ENCODE data around the gene MCRIP1. TPM values are rescaled to one million over a fixed set of nuclear protein-coding genes. Genes with fewer than 3 reads are reported as not detected.

Gene MCRIP1
- total RNA-seq, 3 donors from 2014 or later (not counting 1 experiment from before 2014, with no cell fraction given), result 81.1 to 95.5 (median 84.2) TPM

GRCh38 chr17:81844887-81845286, 11.8 kb upstream of the MCRIP1 start:
- Histone ChIP-seq H3K27ac (ENCODE audit: low read length) (no peak overlapping the region), H3K4me1 (ENCODE audit: control insufficient read depth, insufficient read depth, low read length) (no peaks in the 10 kb centered on the region), H3K36me3 (ENCODE audit: control insufficient read depth, insufficient read depth, low read length) (peaks cover 55% of the 10 kb centered on the region), H3K9me3 (ENCODE audit: control insufficient read depth, insufficient read depth, low read length) (no peaks in the 10 kb centered on the region), H3K4me3 (ENCODE audit: low read length) (no peak overlapping the region), H3K27me3 (ENCODE audit: control insufficient read depth, insufficient read depth, low read length) (no peaks in the 10 kb centered on the region)
- no peak for DNase-seq
- Mint-ChIP-seq H3K36me3 (no peaks in the 10 kb centered on the region), H3K4me3 (no peak overlapping the region), H3K4me1 (no peaks in the 10 kb centered on the region), H3K27ac (peak overlapping the region in 1 of 2 donors; percentile 66), H3K9me3 (no peaks in the 10 kb centered on the region), H3K27me3 (ENCODE audit: low read depth in 2 of 2) (no peaks in the 10 kb centered on the region)
- 96% methylated on average over 13 of the region's 13 CpGs for WGBS (ENCODE audit: insufficient coverage)
- intact Hi-C loops (cut with micrococcal nuclease), result no loop called here
- ATAC-seq, result no peak
- TF ChIP-seq, protein P1, sequence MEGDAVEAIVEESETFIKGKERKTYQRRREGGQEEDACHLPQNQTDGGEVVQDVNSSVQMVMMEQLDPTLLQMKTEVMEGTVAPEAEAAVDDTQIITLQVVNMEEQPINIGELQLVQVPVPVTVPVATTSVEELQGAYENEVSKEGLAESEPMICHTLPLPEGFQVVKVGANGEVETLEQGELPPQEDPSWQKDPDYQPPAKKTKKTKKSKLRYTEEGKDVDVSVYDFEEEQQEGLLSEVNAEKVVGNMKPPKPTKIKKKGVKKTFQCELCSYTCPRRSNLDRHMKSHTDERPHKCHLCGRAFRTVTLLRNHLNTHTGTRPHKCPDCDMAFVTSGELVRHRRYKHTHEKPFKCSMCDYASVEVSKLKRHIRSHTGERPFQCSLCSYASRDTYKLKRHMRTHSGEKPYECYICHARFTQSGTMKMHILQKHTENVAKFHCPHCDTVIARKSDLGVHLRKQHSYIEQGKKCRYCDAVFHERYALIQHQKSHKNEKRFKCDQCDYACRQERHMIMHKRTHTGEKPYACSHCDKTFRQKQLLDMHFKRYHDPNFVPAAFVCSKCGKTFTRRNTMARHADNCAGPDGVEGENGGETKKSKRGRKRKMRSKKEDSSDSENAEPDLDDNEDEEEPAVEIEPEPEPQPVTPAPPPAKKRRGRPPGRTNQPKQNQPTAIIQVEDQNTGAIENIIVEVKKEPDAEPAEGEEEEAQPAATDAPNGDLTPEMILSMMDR (IDR thresholded peaks at IDR 0.05), result no peak

DNA sequence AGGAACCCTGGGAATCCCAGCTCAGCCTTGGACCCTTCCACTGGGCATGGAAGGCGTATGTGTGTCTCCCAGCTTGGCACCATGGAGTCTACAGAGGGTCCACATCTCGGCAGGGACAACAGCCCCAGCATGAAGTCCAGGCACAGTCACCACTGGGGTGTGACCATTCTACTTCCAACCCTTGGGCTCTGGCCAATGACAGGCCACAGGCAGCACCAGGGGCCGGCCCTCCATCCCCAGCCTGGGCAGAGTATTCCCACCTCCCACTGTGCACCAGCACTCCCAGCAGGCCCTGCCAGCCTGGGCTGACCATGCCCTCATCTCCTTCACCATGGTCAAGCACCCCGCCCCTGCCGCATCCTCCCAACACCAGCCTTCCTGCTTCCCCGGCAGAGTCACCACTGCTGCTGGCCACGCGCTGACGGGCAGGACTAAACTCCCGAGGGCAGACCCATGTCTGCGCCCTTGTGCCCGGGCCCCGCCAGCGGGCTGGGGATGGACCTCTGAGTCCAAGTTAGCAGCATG, 11.3 kb upstream of the MCRIP1 start:
- H3K9me3 Mint-ChIP-seq, result no peaks in the 10 kb centered on the region
- TF ChIP-seq, protein P1 (IDR thresholded peaks at IDR 0.05), result no peak
- intact Hi-C loops (cut with micrococcal nuclease), result no loop called here
- H3K4me3 ChIP-seq (ENCODE audit: low read length), result no peak overlapping the region
- no peaks in the 10 kb centered on the region for H3K27me3 ChIP-seq (ENCODE audit: control insufficient read depth, insufficient read depth, low read length)
- H3K36me3 Mint-ChIP-seq, result no peaks in the 10 kb centered on the region
- H3K4me1 ChIP-seq (ENCODE audit: control insufficient read depth, insufficient read depth, low read length), result no peaks in the 10 kb centered on the region
- peak overlapping the region in 1 of 2 donors; percentile 66 for H3K27ac Mint-ChIP-seq
- H3K27me3 Mint-ChIP-seq (ENCODE audit: low read depth in 2 of 2), result no peaks in the 10 kb centered on the region
- H3K4me1 Mint-ChIP-seq, result no peaks in the 10 kb centered on the region
- no peaks in the 10 kb centered on the region for H3K9me3 ChIP-seq (ENCODE audit: control insufficient read depth, insufficient read depth, low read length)
- no peak overlapping the region for H3K4me3 Mint-ChIP-seq
- 97% methylated on average over 14 of the region's 14 CpGs for WGBS (ENCODE audit: insufficient coverage)
- H3K27ac ChIP-seq (ENCODE audit: low read length), result no peak overlapping the region
- H3K36me3 ChIP-seq (ENCODE audit: control insufficient read depth, insufficient read depth, low read length), result peaks cover 55% of the 10 kb centered on the region
- no peak for DNase-seq
- ATAC-seq, result peak in 1 of 3 donors; percentile 15

GRCh38 chr17:81843713-81844326, 10.7 kb upstream of the MCRIP1 start:
- TF ChIP-seq, protein P1 (IDR thresholded peaks at IDR 0.05), result no peak
- Histone ChIP-seq H3K27me3 (ENCODE audit: control insufficient read depth, insufficient read depth, low read length) (no peaks in the 10 kb centered on the region), H3K27ac (ENCODE audit: low read length) (no peak overlapping the region), H3K4me3 (ENCODE audit: low read length) (no peak overlapping the region), H3K36me3 (ENCODE audit: control insufficient read depth, insufficient read depth, low read length) (peaks cover 55% of the 10 kb centered on the region), H3K9me3 (ENCODE audit: control insufficient read depth, insufficient read depth, low read length) (no peaks in the 10 kb centered on the region), H3K4me1 (ENCODE audit: control insufficient read depth, insufficient read depth, low read length) (no peaks in the 10 kb centered on the region)
- no peak for ATAC-seq
- intact Hi-C loops (cut with micrococcal nuclease), result no loop called here
- Mint-ChIP-seq H3K9me3 (no peaks in the 10 kb centered on the region), H3K4me3 (no peak overlapping the region), H3K27ac (no peak overlapping the region), H3K36me3 (no peaks in the 10 kb centered on the region), H3K4me1 (no peaks in the 10 kb centered on the region), H3K27me3 (ENCODE audit: low read depth in 2 of 2) (no peaks in the 10 kb centered on the region)
- DNase-seq, result no peak
- WGBS (ENCODE audit: insufficient coverage), result 94% methylated on average over 30 of the region's 30 CpGs

Data from natural killer cell (primary cell).